GM19043 (cell line): Measurements from ENCODE around the gene ACAT2.
"Not testable (repeated sequence)": the region's sequence is repeated elsewhere in the genome, so short reads cannot be mapped to it uniquely, and the experiment has no call there.

Experiments
- ATAC-seq: cut with Tn5 transposase; IDR thresholded peaks from one replicate; pipeline ENCODE4 v1.9.1; 2021; ENCODE audit warnings: low read depth; ENCODE audit not compliant: unreplicated experiment

ACAT2 gene

GRCh38 chr6:159762681-159763293 lies 942 bp downstream of the ACAT2 start:
- ATAC-seq, result peak; percentile 0

- ATAC-seq, result no peak
Observed at GRCh38 chr6:159766906-159767305, 5.1 kb downstream of the ACAT2 start.

- ATAC-seq, result no peak
Observed at GRCh38 chr6:159769470-159769869, 7.6 kb downstream of the ACAT2 start.

GRCh38 chr6:159772196-159772595 lies 10.4 kb downstream of the ACAT2 start:
- ATAC-seq, result no peak

GRCh38 chr6:159777240-159777904 lies 15.5 kb downstream of the ACAT2 start:
- no peak for ATAC-seq

GRCh38 chr6:159778131-159778530 lies 16.3 kb downstream of the ACAT2 start:
- no peak for ATAC-seq

- ATAC-seq, result no peak
Observed at GRCh38 chr6:159778542-159779103, 16.8 kb downstream of the ACAT2 start.

GRCh38 chr6:159788276-159788675 lies 26.4 kb downstream of the ACAT2 start:
- no peak for ATAC-seq

GRCh38 chr6:159788753-159789376 lies 27.0 kb downstream of the ACAT2 start:
- no peak for ATAC-seq

- peak; percentile 60 for ATAC-seq
Observed at GRCh38 chr6:159789377-159790148, 27.7 kb downstream of the ACAT2 start, which contains the start of gene TCP1. Gene TCP1, minus strand, starts transcription at chr6:159789602. Its CDS starts 134 bp downstream, at chr6:159789468.

- peak; percentile 82 for ATAC-seq
Observed at GRCh38 chr6:159790149-159790955, 28.5 kb downstream of the ACAT2 start, which contains the start of gene MRPL18. Gene MRPL18, plus strand, starts transcription at chr6:159790467. Its CDS starts 121 bp downstream, at chr6:159790588.

- no peak for ATAC-seq
Observed at GRCh38 chr6:159790956-159791598, 29.2 kb downstream of the ACAT2 start.

- not testable (repeated sequence) for ATAC-seq
Observed at GRCh38 chr6:159794976-159795375, 33.1 kb downstream of the ACAT2 start.

- ATAC-seq, result no peak
Observed at GRCh38 chr6:159797554-159797953, 35.7 kb downstream of the ACAT2 start.

GRCh38 chr6:159800141-159800865 lies 38.5 kb downstream of the ACAT2 start, which contains the start of gene PNLDC1:
Gene PNLDC1, plus strand, starts transcription at chr6:159800276. Its CDS starts 32 bp downstream, at chr6:159800308.
- ATAC-seq, result no peak

- ATAC-seq, result no peak
Observed at GRCh38 chr6:159801935-159802334, 40.1 kb downstream of the ACAT2 start.

GRCh38 chr6:159804504-159804903 lies 42.7 kb downstream of the ACAT2 start:
- no peak for ATAC-seq

- no peak for ATAC-seq
Observed at GRCh38 chr6:159805440-159806020, 43.7 kb downstream of the ACAT2 start.
